Measurements from ENCODE around the gene SLC2A1.

Gene SLC2A1

DNA sequence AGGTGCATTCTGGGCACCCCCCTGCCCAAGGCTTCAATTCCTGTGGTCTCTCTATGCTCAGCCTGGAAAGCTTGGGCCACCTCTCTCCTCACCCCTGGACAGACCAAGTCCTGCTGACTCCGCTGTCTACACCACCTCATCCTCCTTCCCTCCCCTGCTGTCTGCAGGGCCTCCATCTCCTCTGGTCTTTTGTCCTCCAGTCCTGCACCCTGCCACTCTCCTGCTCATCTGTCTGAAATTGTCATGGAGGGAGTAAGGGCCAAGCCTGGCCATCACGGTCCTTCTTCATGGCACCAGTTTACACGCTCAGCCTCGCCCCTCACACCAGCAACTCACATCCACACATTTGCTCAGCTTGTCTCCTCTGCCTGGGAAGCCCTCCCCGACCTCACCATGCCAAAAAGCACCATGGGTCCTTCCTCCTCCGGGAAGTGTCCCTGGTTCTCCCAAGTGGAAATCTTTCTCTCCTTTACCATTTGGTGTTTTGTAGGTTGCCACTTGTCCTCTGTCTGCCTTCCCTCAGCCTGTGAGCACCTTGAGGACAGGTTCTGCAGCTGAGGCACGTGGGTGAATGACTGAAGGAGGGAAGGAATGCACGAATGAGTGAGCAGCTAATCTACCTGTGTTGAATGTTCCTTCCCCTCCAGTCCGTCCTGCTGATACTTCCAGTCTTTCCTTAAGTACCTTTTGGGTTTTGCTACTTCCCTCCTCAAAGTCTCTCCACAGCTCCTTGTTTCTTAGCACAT lies 2.1 kb upstream of the SLC2A1 start:
- DNase-seq (ENCODE audit: low read depth in 2 of 2, low spot score in 1 of 2) = no peak

DNA sequence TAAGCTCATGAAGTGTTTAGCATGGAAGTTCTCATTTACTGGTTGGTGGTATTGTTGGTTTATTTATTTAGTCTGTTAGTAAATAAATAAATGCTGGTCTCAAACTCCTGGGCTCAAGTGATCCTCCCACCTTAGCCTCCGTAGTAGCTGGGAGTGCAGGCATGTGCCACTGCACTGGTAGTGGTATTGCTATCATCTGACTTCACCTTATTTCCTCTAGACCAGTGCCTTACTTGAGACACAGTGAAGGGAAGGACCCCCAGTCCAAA lies 1.4 kb upstream of the SLC2A1 start:
- DNase-seq (ENCODE audit: low read depth in 2 of 2, low spot score in 1 of 2) = no peak

DNA sequence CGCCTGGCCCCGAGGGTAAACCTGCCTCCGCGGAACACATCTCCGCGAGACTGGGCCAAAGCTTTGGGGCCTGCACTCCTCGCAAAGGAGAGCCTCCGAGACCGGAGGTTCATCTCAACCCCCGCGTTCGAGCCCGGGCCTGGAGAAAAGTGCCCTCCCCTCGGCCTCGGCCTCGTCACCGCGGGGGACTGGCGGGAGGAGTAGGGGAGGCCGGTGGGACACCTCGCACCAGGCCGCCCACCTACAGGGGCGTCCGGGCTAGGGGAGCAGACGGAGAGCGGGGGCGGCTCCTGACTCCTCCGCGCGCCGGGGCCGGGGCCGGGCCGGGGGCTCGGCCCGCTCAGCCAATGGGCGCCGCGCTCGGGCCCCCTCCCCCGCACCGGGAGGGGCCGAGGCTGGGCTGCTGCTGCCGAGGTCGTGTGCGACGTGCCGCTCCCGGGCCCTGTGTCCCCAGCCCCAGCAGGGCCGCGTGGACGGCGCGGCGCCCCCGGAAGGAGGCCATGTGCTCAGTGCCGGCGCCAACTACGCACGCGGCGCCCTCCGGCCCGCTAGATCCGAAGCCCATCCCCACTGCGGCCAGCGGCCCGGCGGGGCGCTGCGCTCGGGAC lies 684 bp downstream of the SLC2A1 start:
- DNase-seq (ENCODE audit: low read depth in 2 of 2, low spot score in 1 of 2) = peak in 1 of 2 donors; percentile 47

DNA sequence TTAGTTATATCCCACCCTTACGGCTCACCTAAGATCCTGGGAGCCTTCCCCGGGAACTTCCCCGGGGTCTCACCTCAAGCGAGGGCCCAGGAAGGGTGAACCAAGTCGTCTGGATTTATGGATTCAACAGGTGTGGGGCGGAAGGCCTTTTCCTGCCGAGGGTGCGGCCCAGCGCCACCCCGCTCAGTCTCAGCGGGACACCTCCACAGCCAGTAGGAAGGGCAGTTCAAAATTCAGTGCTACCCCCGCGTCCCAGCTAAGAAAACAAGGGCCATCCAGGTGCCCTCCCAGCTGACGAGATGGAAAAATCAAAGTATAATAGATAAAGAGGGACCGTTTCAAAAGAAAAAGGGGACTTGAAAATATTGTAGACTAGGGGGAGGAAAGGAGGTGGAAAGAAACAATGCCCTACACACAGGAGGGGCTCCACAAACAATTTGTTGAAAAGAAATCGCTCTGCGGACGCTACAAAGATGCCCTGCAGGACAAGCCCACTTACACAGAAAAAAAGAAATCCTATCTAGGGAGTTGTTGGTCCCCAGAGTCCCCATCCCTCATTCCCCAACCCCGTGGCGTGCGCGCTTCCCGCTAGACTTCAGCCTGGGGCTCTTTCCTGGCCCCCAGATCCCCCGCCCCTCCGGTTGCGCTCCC lies 1.3 kb downstream of the SLC2A1 start:
- no peak for DNase-seq (ENCODE audit: low read depth in 2 of 2, low spot score in 1 of 2)

DNA sequence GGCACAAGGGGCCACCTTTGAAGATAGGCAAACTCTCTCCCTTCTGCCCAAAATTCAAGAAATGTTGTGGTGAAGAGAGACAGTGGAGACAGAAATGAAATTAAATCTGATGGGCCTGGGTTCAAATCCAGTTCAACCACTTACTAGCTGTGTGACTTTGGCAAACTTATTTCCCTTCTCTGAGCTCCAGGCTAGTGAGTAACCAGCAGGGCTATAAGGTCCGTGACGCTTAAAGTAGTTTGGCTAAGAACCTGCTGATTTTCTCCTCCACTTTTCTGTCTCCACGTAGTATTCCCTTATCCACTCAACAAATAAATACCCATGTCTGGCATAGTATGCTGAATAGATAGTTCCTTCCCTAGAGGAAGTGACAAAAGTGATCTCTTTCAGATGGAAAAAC lies 1.9 kb downstream of the SLC2A1 start:
- no peak for DNase-seq (ENCODE audit: low read depth in 2 of 2, low spot score in 1 of 2)

DNA sequence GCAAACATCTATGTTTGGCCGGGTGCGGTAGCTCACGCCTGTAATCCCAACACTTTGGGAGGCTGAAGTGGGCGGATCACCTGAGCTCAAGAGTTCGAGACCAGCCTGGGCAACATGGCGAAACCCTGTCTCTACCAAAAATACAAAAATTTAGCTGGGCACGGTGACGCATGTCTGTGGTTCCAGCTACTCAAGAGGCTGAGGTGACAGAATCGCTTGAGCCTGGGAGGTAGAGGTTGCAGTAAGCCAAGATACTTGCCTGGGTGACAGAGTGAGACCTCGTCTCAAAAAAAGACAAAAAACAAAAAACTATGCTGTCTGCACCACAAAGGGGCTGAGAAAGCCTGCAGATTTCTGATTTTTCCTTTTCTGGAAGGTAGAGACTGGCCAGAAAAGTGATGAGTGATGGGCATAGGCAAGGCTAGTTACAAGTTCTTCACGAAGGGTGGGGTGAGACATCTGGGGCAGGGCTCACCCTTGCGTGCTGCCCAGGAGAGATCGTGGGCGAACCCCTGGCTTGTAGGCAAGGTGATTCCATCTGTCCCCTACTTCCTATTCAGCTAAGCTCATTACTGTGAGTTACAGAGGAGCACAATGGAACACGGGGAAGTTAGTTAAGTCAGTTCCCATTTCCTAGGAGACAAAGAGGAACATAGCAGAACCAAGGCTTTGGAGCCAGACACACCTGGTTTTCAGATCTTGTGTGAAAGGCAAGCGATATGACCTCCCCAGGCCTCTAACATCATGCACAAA lies 3.2 kb downstream of the SLC2A1 start:
- no peak for DNase-seq (ENCODE audit: low read depth in 2 of 2, low spot score in 1 of 2)

DNA sequence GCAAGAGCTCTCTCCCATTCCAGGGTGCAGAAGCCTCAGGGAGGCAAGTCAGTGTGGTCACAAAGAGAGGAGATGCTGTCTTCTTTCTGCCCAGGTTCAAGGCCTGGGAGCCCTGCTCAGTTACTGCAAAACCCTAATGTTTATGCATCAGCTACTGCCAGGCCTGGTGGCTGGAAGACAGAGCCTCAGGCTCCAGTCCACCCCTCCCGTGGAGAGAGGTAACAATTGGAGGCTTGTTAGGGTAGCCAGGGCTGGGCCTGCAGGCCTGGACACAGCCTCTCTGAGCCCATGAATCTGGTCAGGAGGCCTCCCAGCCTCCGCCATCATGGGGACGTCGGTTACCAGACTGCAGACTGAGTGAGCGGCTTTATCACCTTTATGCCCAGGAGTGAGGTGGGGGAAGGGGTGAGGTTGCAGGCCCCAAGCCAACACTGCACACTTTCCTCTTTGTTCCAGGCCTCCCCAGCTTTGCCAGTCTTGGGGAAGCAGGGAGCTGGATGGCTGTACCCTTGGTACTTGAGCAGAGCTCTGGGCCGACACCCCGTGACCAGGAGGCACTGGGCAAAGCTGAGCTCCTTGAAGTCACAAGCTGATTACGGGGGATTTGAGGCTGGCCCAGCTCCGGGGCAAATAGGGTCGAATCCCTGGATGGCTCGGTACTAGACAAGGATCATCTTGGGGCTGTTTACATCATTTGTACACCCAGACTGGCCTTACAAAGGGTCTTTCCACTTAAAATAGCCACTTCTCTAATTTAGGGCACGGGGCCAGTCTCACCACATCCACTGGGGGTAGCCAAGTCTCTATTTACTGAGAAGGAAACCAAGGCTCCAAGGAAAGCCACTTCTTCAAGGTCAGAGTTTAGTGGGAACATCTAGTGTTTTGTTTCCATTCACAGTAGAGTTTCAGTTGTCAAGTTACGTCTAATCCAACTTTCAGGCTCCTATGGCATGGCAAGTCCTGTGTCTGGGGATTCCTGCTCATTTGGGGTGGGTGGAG lies 5.2 kb downstream of the SLC2A1 start:
- no peak for DNase-seq (ENCODE audit: low read depth in 2 of 2, low spot score in 1 of 2)

DNA sequence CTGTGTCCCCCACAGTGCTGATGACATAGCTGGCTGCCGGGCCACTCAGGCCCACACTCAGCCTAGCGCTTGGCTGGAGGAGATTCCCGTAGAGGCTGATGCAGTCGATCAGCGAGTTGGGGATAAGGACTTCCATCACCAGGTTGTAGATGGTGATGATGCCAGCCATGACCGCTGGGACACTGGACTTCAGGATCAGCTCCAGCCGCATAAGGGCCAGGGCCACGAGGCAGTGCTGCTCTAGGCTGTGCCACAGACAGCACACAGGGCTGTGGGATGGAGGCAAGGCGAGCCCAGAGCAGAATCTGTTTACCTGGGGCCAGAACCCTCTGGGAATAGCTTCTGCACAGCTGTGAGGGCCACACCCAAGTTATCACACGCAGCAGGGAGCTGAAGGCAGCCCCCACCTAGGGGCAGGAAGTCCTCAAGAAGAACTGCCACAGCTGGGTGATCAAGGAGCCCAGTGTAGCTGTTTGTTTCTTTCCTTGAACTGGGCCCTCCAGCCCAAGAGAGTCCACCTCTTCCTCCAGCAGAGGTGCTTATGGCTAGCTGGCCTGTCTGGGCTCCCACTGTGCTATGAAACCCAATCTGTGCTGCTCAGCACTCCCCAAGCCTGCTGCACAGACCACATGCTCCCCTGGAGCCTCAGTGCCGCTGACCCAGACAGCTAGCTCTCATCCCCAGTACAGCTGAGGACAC lies 6.2 kb downstream of the SLC2A1 start:
- no peak for DNase-seq (ENCODE audit: low read depth in 2 of 2, low spot score in 1 of 2)

DNA sequence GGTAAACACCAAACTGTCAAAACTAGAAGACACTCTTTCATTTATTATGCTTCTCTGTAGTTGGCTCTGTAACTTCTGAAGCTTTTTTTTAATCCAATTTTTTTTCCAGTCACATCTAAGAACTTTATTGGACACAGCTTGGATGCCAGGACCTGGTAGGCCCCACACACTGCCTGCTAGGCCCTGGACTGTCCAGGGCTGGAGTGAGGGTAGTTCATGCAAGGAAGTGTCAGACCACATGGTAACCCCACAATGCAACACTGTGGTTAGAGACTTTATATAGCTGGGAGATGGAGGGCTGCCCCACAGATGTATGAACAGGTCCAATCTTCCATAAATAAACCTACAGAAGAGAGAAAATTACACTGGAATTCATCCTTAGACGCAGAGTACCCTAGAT lies 7.1 kb downstream of the SLC2A1 start:
- no peak for DNase-seq (ENCODE audit: low read depth in 2 of 2, low spot score in 1 of 2)

DNA sequence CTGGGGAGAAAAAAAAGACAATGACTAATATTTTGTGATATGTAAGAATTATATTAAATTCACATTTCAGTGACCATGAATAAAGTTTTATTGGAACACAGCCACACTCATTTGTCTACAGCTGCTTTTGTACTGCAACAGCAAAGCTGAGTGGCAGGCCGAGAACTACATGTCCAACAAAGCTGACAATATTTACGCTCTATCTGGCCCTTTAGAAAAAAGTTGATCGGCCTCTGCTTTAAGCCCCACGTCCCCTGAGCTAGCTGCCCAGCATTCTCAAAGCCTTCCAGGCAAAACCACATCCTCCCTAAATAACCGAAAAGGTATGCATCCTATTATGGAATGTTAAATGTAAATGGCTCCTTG lies 8.6 kb downstream of the SLC2A1 start:
- DNase-seq (ENCODE audit: low read depth in 2 of 2, low spot score in 1 of 2) = no peak

DNA sequence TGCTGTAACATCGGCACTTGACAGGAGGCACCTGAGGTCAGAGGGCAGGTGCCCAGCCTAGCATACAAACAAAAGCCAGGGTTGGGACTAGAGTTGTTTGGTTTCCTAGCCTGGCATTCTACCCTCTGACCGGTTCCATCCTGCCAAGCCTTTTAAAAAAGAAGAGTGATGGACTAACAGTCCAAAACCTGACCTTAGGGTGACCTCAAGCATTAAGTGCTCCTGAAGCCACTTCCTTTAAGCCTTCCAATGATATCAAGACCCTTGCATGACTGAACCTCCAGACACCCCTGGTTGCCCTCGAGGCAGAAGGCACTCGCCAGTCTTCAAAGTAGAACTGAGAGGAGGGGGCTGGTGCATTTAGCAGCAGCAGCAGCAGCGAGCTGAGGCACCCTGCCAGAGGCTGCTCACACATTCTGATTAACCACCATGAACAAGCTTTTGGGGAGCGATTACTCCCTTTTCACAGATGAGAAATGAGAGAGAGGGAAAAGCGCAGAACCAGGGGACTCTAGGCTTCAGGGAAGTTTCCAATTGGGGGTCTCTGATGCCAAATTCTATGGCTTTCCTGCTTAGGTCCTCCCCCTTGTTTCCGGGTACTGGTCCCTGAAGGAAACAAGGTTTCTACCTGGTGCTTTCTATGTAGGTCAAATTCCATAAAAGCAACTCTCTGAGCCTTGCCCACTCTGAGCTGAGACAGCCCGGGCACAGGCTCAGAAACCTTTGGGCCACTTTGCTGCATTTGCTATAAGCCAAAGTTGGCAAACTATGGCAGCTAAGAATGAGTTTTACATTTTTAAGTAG lies 9.2 kb downstream of the SLC2A1 start:
- DNase-seq (ENCODE audit: low read depth in 2 of 2, low spot score in 1 of 2) = no peak

DNA sequence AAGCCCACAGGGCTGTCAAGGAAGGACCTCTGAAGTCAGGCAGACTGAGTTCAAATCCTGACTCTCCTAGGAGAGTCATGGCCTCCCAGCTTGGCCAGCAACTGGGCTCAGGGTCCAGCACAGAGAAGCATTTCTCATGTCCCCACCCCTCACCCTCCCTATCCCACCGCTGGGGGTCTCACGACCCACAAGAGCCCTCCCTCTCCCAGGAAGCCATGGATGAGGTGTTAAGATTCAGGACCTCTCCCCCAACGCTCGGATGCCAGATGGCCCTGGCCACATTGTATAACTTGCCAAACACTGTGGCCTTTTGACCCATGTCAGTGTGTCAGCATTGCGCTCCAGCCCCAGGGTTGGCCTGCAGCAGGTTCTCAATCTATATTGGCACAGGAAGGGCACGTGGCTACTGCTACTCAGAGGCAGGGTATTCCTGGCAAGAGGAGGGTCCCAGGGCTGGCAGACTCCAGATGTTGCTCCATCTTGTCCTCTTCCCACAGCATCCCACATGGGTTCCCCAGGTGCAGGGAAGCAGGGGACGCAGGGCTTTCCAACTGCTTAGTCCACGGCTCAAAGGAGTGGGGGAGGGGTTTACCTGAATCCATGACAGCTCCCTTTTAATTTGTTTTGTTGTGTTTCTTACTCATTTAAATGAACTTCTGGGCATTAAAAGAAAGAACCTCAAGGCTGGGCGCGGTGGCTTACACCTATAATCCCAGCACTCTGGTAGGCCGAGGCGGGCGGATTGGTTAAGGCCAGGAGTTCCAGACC lies 10.5 kb downstream of the SLC2A1 start:
- no peak for DNase-seq (ENCODE audit: low read depth in 2 of 2, low spot score in 1 of 2)

DNA sequence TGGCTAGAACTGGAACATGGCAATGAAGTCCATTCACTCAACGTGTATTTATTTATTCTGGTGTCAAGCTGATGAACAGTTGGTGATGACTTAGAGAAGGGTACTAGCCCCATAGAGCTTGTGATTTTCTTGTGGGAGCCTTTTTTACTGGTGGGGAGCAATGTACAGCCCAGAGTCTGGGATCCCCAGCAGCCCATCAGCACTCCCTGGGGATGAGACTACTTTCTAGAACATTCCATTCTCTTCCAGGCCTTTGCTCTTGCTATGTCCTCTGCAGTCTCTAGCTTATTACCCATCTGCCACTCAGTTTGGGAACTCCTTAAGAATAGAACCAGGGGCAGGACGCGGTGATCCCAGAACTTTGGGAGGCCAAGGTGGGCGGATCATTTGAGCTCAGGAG lies 11.6 kb downstream of the SLC2A1 start:
- no peak for DNase-seq (ENCODE audit: low read depth in 2 of 2, low spot score in 1 of 2)

DNA sequence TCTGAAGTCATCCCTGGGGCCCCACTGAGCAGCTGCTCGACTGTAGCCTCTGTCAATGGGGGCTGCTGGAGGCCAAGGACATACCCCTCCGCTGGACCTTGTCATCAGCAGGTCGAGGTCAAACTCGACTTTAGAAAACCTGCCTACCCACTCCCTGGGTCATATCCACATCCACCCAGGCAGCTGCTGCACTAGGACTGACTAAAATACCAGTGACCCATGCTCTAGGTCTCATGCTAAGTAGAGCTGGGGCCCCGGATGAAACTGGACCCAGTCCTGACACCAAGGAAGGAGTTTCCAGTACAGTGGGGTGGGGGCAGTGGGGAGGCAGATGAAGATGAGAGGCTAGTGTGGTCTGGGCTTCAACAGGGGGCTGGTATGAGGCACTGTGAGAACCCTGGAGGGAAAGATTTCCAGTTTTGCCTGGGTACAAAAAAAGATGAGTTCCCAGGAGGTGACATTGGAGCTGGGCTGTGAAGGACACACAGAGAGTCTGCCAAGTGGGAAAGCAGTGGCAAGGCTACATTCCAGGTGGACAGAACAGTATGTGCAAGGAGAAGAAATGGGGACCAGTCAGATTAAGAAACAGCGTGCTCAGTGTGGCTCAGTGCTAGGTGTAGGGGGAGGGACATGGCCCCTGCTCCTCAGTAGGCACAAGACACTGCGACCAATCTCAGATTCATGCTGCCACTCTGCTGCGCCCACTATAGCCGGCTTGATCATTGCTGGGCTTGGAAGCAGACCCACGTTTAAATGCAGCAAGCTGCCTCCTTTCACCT lies 12.4 kb downstream of the SLC2A1 start:
- no peak for DNase-seq (ENCODE audit: low read depth in 2 of 2, low spot score in 1 of 2)

DNA sequence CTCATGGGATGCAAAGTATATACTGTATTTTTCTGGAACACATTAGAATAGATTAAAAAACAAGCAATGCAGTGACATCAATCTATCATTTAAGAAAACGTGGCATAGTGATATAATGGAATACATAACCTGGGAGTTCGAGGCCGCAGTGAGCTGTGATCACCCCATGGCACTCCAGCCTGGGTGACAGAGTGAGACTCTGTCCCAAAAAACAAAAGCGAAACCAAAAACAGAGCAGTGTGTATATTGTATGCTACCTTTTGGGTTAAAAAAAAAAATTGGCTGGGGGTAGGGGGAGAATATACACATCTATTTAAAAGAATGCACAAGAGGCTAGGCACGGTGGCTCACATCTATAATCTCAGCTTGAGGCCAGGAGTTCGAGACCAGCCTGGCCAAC lies 13.5 kb downstream of the SLC2A1 start:
- no peak for DNase-seq (ENCODE audit: low read depth in 2 of 2, low spot score in 1 of 2)

DNA sequence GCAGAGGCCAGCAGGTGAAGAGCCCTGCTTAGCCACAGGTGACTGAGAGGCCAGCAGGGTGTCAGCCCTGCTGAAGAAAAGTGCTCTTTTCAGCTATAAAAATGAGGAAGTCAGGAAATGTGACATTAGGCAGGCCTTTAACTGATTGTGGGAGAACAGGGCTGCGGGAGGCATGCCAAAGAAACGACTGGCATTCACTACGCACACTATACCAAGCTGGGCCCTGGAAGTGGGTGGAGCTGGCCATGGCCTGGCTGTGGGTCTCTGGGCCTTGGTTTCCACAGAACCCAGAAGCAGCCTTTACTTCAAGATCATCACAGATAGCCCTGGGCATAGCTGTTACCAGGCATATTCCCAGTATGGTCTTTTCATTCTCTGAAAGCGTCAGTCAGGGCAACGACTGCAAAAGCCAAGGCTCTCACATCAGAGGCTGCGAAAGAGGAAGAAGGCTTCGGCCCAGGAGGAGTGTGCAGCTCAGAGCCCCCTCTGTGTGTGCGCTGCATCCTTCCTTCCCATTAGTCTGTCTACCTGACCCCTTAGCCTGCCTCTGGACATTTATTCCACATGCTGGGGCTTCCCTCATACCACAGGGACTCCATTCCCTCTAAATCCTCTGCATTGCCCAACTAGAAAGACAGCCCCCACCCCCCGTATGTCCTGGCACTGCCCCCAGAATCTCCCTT lies 14.3 kb downstream of the SLC2A1 start:
- no peak for DNase-seq (ENCODE audit: low read depth in 2 of 2, low spot score in 1 of 2)

DNA sequence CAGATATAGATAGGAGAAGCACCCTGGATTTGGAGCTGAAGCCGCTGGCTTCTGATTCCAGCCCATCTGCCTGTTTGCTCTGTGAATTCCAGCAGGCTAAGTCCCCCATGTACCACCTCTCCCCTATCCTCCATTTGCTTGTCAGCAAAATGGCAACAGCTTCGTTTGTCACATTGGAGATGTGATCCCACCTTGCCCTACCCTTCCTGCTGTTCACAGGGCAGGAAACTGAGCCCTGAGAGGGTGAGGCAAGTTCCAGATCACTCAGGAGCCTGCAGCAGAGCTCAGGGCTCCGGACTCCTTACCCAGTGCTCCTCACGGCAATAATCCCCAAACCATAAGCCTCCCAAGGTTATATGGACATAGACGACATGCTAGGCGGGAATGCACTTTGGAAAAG lies 14.9 kb downstream of the SLC2A1 start:
- DNase-seq (ENCODE audit: low read depth in 2 of 2, low spot score in 1 of 2) = no peak
